ENCODE results near the gene CARMIL1.

Gene CARMIL1

DNA sequence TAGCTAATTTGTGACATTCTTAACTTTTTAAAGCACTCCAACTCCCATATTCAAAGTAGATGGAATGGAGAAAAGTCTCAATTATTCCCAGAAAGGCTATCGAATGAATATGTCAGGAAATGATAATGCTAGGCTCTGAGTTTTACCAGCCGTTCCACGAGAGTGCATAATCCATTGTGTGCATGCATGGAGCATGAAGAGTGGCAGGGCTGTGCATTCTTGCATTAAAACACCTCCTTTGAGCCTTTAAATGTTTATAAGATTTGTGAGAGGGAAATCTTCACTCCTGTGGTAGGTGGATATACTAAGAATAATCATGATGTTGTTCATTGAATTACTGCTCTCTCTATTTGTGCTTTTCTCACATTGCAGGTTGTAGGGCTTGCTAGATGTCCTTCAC, 178.3 kb downstream of the CARMIL1 start:
- Histone ChIP-seq H3K9ac (ENCODE audit: low read depth, low read length, poor library complexity, severe bottlenecking) (no peak overlapping the region), H3K36me3 (ENCODE audit: insufficient read depth, low read length) (no peaks in the 10 kb centered on the region), H3K4me3 (ENCODE audit: low read length, poor library complexity, severe bottlenecking) (no peak overlapping the region), H3K9me3 (ENCODE audit: insufficient read depth, low read depth, low read length) (no peaks in the 10 kb centered on the region), H3K79me2 (ENCODE audit: insufficient read depth, low read length) (no peaks in the 10 kb centered on the region), H3F3A (ENCODE audit: low read depth) (0 out of 2 replicates have a peak, but pooled peaks cover 2% of the 10 kb centered on the region), H3K27me3 (ENCODE audit: insufficient read depth, low read length, poor library complexity, severe bottlenecking) (no peaks in the 10 kb centered on the region), H4K20me1 (ENCODE audit: insufficient read depth, low read length, poor library complexity, severe bottlenecking) (no peaks in the 10 kb centered on the region), H3K4me1 (ENCODE audit: insufficient read depth, low read length, poor library complexity, severe bottlenecking) (peaks cover 3% of the 10 kb centered on the region), H3K9me2 (replicated peaks; ENCODE audit: low read depth, low read length) (no peaks in the 10 kb centered on the region), H3K4me2 (ENCODE audit: low read depth, low read length, poor library complexity, severe bottlenecking) (no peak overlapping the region), H2AFZ (ENCODE audit: low read length) (no peak overlapping the region)
- no peak for TF ChIP-seq EZH2phosphoT487 (IDR thresholded peaks at IDR 0.05; ENCODE audit: borderline replicate concordance)
- TF ChIP-seq, protein P1, sequence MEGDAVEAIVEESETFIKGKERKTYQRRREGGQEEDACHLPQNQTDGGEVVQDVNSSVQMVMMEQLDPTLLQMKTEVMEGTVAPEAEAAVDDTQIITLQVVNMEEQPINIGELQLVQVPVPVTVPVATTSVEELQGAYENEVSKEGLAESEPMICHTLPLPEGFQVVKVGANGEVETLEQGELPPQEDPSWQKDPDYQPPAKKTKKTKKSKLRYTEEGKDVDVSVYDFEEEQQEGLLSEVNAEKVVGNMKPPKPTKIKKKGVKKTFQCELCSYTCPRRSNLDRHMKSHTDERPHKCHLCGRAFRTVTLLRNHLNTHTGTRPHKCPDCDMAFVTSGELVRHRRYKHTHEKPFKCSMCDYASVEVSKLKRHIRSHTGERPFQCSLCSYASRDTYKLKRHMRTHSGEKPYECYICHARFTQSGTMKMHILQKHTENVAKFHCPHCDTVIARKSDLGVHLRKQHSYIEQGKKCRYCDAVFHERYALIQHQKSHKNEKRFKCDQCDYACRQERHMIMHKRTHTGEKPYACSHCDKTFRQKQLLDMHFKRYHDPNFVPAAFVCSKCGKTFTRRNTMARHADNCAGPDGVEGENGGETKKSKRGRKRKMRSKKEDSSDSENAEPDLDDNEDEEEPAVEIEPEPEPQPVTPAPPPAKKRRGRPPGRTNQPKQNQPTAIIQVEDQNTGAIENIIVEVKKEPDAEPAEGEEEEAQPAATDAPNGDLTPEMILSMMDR (conservative IDR thresholded peaks at IDR 0.05; ENCODE audit: low read length): no peak

DNA sequence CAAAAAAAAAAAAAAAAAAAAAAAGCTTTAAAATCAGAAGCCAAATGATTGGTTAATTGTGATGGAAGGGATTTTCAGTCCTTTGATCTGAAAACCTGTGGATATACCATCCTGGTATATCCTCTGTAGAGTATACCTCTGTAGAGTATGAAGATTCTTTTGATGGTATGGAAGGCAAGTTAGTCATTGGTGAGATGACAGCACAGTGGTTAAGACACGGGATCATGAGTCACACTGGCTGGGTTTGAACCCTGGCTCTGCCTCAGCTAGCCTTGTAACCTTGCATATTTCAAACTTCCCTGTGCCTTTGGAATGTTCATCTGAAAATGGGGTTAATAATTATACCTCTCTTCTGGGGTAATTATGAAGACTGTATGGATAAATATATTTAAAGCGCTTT, 179.3 kb downstream of the CARMIL1 start:
- no peak overlapping the region for H3K9ac ChIP-seq (ENCODE audit: low read depth, low read length, poor library complexity, severe bottlenecking)
- no peaks in the 10 kb centered on the region for H3K9me2 ChIP-seq (replicated peaks; ENCODE audit: low read depth, low read length)
- no peak overlapping the region for H2AFZ ChIP-seq (ENCODE audit: low read length)
- no peaks in the 10 kb centered on the region for H3K4me1 ChIP-seq (ENCODE audit: insufficient read depth, low read length, poor library complexity, severe bottlenecking)
- no peaks in the 10 kb centered on the region for H4K20me1 ChIP-seq (ENCODE audit: insufficient read depth, low read length, poor library complexity, severe bottlenecking)
- H3K9me3 ChIP-seq (ENCODE audit: insufficient read depth, low read depth, low read length): no peaks in the 10 kb centered on the region
- no peaks in the 10 kb centered on the region for H3K36me3 ChIP-seq (ENCODE audit: insufficient read depth, low read length)
- no peak overlapping the region for H3K4me2 ChIP-seq (ENCODE audit: low read depth, low read length, poor library complexity, severe bottlenecking)
- H3F3A ChIP-seq (ENCODE audit: low read depth): no peaks in the 10 kb centered on the region
- no peak for TF ChIP-seq EZH2phosphoT487 (IDR thresholded peaks at IDR 0.05; ENCODE audit: borderline replicate concordance)
- TF ChIP-seq, protein P1 (conservative IDR thresholded peaks at IDR 0.05; ENCODE audit: low read length): no peak
- no peaks in the 10 kb centered on the region for H3K27me3 ChIP-seq (ENCODE audit: insufficient read depth, low read length, poor library complexity, severe bottlenecking)
- H3K4me3 ChIP-seq (ENCODE audit: low read length, poor library complexity, severe bottlenecking): no peak overlapping the region
- no peaks in the 10 kb centered on the region for H3K79me2 ChIP-seq (ENCODE audit: insufficient read depth, low read length)

DNA sequence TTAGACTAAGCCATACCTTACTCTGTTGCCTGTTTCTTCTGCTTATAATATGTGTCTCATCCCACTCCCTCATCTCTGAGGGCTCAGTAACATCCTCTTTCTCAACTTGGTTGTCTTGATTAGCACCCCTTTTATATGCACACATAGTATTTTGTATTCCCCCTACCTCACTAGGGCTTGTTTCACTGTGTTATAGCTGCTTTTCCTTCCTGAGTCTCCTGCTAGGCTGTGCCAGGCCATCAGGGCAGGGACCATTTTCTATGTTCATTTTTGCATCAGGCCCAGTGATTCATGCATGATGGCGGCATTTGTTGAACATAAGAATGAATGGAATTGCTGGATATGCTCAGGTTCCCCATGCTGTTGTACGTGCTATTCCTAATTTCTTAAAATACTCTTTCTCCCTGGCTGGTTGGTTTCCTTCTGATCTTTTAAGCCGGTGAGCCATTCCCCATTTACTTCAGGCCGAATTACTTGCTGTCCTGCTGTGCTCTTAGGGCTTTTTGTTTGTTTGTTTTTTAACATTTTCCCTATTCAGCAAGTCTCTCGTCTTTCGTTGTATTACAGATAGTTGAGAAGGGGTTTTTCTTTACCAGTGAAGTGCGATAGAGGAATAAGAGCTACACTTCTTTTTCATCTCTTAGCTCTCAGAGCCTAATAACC, 183.2 kb downstream of the CARMIL1 start:
- TF ChIP-seq EZH2phosphoT487 (IDR thresholded peaks at IDR 0.05; ENCODE audit: borderline replicate concordance): no peak
- TF ChIP-seq, protein P1 (conservative IDR thresholded peaks at IDR 0.05; ENCODE audit: low read length): no peak
- Histone ChIP-seq H4K20me1 (ENCODE audit: insufficient read depth, low read length, poor library complexity, severe bottlenecking) (no peaks in the 10 kb centered on the region), H3K9ac (ENCODE audit: low read depth, low read length, poor library complexity, severe bottlenecking) (no peak overlapping the region), H3K4me1 (ENCODE audit: insufficient read depth, low read length, poor library complexity, severe bottlenecking) (peaks cover under 1% of the 10 kb centered on the region), H2AFZ (ENCODE audit: low read length) (no peak overlapping the region), H3F3A (ENCODE audit: low read depth) (no peaks in the 10 kb centered on the region), H3K9me3 (ENCODE audit: insufficient read depth, low read depth, low read length) (no peaks in the 10 kb centered on the region), H3K9me2 (replicated peaks; ENCODE audit: low read depth, low read length) (no peaks in the 10 kb centered on the region), H3K27me3 (ENCODE audit: insufficient read depth, low read length, poor library complexity, severe bottlenecking) (no peaks in the 10 kb centered on the region), H3K4me3 (ENCODE audit: low read length, poor library complexity, severe bottlenecking) (no peak overlapping the region), H3K36me3 (ENCODE audit: insufficient read depth, low read length) (no peaks in the 10 kb centered on the region), H3K4me2 (ENCODE audit: low read depth, low read length, poor library complexity, severe bottlenecking) (no peak overlapping the region), H3K79me2 (ENCODE audit: insufficient read depth, low read length) (no peaks in the 10 kb centered on the region)
